WTC11 (cell line): Measurements from ENCODE around the gene TST.

Experiments used
- JUN ChIP-seq: sonication (generic); formaldehyde crosslinking; IDR thresholded peaks from 2 replicates; pipeline ENCODE4 v1.8.0; 2023; ENCODE audit warnings: mild to moderate bottlenecking, missing genetic modification reagents
- TF ChIP-seq, protein P1 (sequence below): fragments of 200-600 bp; IDR thresholded peaks from 2 replicates; pipeline ENCODE4 v1.8.0; 2022; ENCODE audit warnings: antibody characterized with exemption
- TF ChIP-seq, protein P2 (sequence below): sonication (generic); formaldehyde crosslinking; IDR thresholded peaks from 2 replicates; pipeline ENCODE4 v1.8.0; 2022; ENCODE audit warnings: mild to moderate bottlenecking, missing genetic modification reagents
- TF ChIP-seq, protein P3 (sequence below): sonication (generic); formaldehyde crosslinking; IDR thresholded peaks from 2 replicates; pipeline ENCODE4 v1.8.1; 2023; ENCODE audit warnings: mild to moderate bottlenecking, missing genetic modification reagents, moderate library complexity

DNA sequence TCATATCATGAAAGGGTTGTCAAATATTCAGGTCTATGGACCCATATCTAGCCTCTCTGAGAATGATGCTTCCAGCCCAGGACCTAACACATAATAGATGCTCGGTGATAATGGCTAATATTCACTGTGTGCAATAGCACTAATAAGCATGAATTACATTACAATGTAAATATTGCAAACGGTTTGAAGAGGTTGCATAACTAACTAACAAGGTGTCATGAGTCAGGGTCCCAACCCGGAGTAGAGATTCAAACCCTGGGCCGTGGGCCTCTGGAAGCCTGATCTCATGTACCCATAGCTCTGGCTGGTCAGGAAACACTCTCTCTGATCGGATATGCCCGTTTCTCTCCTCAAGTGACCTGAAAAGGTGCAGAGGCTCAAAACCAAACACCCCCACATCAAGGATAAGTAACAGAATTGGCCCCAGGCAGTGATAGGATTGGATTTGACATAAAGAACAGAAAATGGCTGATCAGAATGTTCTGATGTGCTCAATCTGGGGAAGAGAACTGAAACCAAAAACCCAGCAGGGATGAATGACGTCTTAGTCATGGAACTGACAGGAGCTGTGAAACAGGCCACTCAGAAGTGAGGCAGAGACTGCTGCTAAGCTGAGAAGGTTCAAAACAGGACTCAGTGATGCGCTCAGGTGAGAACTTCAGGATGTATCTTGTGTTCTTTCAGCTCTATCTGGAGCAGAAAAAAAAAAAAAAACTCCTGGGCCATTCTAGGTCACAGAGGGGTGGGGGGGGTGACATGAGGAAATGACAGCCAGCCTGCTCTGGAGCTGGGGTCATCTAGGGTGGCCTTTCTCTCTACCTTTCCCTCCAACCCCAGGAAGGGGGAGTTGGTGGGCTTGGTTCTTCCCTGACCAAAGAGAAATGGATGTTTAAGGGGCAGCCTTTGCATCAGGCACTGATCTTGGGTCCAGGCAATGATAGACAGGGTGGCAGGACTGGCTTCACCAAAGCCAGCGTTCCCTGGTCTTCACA lies 25.7 kb upstream of the TST start:
- TF ChIP-seq, protein P1, sequence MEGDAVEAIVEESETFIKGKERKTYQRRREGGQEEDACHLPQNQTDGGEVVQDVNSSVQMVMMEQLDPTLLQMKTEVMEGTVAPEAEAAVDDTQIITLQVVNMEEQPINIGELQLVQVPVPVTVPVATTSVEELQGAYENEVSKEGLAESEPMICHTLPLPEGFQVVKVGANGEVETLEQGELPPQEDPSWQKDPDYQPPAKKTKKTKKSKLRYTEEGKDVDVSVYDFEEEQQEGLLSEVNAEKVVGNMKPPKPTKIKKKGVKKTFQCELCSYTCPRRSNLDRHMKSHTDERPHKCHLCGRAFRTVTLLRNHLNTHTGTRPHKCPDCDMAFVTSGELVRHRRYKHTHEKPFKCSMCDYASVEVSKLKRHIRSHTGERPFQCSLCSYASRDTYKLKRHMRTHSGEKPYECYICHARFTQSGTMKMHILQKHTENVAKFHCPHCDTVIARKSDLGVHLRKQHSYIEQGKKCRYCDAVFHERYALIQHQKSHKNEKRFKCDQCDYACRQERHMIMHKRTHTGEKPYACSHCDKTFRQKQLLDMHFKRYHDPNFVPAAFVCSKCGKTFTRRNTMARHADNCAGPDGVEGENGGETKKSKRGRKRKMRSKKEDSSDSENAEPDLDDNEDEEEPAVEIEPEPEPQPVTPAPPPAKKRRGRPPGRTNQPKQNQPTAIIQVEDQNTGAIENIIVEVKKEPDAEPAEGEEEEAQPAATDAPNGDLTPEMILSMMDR: no peak
- TF ChIP-seq, protein P2, sequence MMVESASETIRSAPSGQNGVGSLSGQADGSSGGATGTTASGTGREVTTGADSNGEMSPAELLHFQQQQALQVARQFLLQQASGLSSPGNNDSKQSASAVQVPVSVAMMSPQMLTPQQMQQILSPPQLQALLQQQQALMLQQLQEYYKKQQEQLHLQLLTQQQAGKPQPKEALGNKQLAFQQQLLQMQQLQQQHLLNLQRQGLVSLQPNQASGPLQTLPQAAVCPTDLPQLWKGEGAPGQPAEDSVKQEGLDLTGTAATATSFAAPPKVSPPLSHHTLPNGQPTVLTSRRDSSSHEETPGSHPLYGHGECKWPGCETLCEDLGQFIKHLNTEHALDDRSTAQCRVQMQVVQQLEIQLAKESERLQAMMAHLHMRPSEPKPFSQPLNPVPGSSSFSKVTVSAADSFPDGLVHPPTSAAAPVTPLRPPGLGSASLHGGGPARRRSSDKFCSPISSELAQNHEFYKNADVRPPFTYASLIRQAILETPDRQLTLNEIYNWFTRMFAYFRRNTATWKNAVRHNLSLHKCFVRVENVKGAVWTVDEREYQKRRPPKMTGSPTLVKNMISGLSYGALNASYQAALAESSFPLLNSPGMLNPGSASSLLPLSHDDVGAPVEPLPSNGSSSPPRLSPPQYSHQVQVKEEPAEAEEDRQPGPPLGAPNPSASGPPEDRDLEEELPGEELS (CRISPR knock-in tag): no peak
- no peak for TF ChIP-seq JUN (CRISPR knock-in tag)
- TF ChIP-seq, protein P3, sequence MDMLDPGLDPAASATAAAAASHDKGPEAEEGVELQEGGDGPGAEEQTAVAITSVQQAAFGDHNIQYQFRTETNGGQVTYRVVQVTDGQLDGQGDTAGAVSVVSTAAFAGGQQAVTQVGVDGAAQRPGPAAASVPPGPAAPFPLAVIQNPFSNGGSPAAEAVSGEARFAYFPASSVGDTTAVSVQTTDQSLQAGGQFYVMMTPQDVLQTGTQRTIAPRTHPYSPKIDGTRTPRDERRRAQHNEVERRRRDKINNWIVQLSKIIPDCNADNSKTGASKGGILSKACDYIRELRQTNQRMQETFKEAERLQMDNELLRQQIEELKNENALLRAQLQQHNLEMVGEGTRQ (CRISPR knock-in tag): no peak
